ENCODE data around the gene HIC1. TPM values are rescaled to one million over a fixed set of nuclear protein-coding genes. Genes with fewer than 3 reads are reported as not detected.

HIC1 gene
- total and polyA plus RNA-seq, 2 experiments from 2014 or later, result 0.17 to 0.26 TPM

GRCh38 chr17:2106308-2106955 is 51.5 kb downstream of the HIC1 start:
- H3K36me3 ChIP-seq (ENCODE audit: insufficient read depth), result no peaks in the 10 kb centered on the region

More at GRCh38 chr17:2106308-2106955, 51.5 kb downstream of the HIC1 start:
- Mint-ChIP-seq H3K4me1 (peaks cover 3% of the 10 kb centered on the region; the same call in 1 of the 3 replicates), H3K27me3 (ENCODE audit: insufficient read depth, low read depth, poor library complexity) (no peaks in the 10 kb centered on the region), H3K27ac (no peak overlapping the region), H3K36me3 (ENCODE audit: low read depth) (no peaks in the 10 kb centered on the region), H3K4me3 (no peak overlapping the region), H3K9me3 (no peaks in the 10 kb centered on the region)
- no peaks in the 10 kb centered on the region for H3F3A ChIP-seq (replicated peaks; ENCODE audit: low read depth)
- no peak overlapping the region for H3K4me3 ChIP-seq
- H3K27ac ChIP-seq (ENCODE audit: low read depth), result no peak overlapping the region
- H3K27me3 ChIP-seq (ENCODE audit: insufficient read depth), result no peaks in the 10 kb centered on the region
- H3K79me2 ChIP-seq (replicated peaks; ENCODE audit: insufficient read depth), result no peaks in the 10 kb centered on the region; the same call in 1 of the 2 replicates
- H4K20me1 ChIP-seq (replicated peaks; ENCODE audit: insufficient read depth), result no peaks in the 10 kb centered on the region
- no peaks in the 10 kb centered on the region for H3K9me2 ChIP-seq (ENCODE audit: insufficient read depth)
- no peak overlapping the region for H2AFZ ChIP-seq
- no peak overlapping the region for H3K4me2 ChIP-seq
- no peak for ATAC-seq
- TF ChIP-seq ZNF114 (CRISPR knock-in tag; IDR thresholded peaks at IDR 0.05), result no peak
- TF ChIP-seq ZNF331 (CRISPR knock-in tag; IDR thresholded peaks at IDR 0.05; ENCODE audit: low read depth), result no peak
- TF ChIP-seq ZNF462 (CRISPR knock-in tag; IDR thresholded peaks at IDR 0.05), result no peak
- H3K4me1 ChIP-seq (ENCODE audit: insufficient read depth), result no peaks in the 10 kb centered on the region
- no peak for DNase-seq (ENCODE audit: low spot score)

All from GM23338 (cell line).